GM20431 (cell line): ENCODE data around the gene SELENOO.

Experiments used
- in situ Hi-C: fragments of 300-500 bp; cut with MseI, MboI; formaldehyde crosslinking; loops from one replicate; pipeline ENCODE4 v1.15.0; 2020; ENCODE audit warnings: low sequenced_read_pairs; ENCODE audit not compliant: unreplicated experiment

Gene SELENOO

GRCh38 chr22:50249341-50250248 is 48.8 kb downstream of the SELENOO start:
- in situ Hi-C loops, result no loop called here

DNA sequence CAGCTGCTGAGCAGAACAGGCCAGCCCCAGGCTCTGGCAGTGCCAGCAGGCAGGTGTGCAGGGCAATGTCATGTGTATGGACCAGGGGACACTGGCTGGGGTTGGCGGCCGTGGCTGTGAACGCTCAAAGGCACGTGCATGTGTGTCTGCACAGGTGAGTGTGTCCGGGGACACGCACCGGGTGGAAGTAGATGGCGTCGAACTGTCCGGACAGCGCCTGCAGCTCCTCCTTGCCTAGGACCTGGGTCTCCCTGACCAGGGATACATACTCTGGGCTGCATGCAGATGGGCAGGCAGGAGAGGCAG is 49.4 kb downstream of the SELENOO start:
- in situ Hi-C loops, result no loop called here

- in situ Hi-C loops, result no loop called here
Measured at GRCh38 chr22:50250555-50251476, 50.0 kb downstream of the SELENOO start, which contains the start of gene HDAC10. HDAC10 (minus strand) TSS chr22:50251265; CDS start chr22:50251032, 233 bp downstream.

DNA sequence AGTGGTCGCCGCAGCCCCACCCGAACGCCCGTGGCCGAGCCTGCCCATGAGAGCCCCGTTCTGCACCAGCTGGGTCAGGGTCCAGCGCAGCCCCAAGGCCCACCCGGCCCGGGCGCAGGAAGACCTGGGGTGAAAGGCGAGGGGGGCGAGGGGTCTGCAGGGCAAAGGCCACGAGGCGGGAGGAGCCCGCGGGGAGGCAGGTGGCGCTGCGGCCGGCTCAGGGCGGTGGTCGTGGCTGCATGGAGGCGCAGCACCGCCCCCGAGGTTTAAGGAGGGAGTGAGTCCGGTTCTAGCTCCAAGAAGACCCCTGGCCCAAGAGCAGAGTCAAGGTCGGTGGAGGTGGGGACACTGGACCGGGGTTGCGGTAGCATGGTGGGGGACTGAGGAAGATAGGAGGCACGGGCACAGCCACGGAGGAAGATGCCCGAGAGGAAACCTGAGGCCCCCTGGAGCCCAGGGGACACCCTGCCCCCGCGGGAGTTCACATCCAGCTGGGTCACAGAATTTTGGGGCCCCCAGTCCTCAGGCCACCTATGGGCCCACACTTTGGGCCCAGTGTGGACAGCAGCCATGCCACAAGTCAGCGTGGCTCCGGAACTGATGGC is 50.8 kb downstream of the SELENOO start:
- in situ Hi-C loops, result no loop called here

DNA sequence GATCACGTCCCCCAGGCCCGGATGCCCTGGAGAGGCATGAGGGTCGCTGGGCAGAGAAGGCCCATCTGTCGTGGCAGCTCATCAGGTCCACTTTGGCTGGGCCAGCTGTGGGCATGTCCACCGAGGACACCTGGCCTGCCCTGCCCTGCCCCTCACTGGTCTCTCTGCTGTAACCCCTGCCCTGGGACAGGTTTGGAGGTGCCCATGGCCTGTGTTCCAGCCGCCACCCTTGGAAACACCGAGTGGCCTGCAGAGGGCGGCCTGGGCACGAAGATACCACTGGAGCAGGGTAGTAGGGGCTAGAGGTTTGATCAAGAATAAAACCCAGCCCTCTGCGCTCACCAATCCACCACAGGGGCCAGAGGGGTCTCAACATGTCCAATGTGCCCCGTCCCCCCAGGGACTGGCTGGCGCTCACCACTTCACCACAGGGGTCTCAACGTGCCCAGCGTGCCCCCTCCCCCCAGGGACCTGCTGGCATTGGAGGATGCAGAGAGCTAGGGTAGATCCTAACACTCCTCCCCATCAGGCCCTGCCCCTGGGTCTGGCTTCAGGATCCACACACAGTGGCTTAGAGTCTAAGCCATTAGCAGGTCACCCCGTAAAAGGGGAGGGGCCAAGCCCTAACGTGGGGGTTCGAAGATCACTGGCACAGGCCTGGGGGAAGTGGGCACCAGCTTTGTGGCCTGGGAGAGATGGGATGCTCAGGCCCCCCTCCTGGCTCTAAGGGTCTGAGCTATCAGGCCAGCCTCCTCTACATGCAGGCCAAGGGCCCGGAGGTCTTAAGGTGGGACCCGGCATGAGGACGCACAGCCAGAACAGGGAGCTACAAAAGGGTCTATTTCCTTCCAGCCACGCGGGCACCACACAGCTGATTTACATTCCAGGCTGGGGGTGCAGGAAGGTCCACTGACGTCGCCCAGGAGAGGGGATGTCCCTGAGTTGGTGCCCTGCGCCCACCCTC is 51.6 kb downstream of the SELENOO start:
- in situ Hi-C loops, result no loop called here

DNA sequence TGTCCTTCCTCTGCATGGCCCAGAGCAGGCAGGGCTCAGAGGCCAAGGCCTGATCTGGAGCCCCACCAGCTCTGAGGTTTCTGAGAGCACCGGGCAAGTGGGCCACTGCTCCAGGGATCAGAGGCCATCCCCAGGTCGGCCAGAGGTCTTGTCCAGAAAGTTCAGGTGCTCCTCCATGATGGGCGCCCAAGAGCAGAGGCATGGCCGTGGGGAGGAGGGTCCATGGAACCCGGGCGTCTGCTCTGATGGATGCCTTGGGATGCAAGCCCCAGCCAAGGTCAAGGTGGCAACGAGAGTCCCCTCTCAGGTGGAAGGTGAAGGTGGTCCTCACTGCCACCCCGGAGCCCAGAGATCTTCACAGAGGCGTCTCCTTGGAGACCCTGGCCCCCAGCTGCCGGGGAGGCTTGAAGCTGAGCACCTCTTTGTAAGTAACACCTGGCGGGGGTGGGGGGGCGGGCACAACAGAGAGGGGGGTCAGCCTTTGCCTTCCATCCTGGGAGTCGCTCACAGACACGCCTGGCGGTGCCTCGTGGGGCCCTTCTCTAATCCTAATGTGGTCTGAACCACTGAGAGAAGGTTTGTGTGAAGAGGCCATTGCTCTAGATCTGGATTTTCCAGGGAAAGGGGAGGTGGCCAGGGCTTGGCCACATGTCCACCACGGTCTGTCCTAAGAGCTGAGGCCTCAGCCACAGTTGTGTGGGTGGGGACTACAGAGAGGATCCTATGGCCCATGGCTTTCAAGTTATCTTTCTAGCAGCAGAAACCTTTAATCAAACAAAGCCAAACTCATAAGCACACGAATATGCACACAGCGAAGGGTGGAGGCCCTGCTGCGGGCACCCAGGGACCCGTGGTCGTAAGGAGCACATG is 52.5 kb downstream of the SELENOO start:
- in situ Hi-C loops, result no loop called here

GRCh38 chr22:50253941-50254340 is 53.1 kb downstream of the SELENOO start:
- in situ Hi-C loops, result no loop called here

GRCh38 chr22:50255099-50255498 is 54.3 kb downstream of the SELENOO start:
- in situ Hi-C loops, result no loop called here

GRCh38 chr22:50255607-50256006 is 54.8 kb downstream of the SELENOO start:
- in situ Hi-C loops, result no loop called here

DNA sequence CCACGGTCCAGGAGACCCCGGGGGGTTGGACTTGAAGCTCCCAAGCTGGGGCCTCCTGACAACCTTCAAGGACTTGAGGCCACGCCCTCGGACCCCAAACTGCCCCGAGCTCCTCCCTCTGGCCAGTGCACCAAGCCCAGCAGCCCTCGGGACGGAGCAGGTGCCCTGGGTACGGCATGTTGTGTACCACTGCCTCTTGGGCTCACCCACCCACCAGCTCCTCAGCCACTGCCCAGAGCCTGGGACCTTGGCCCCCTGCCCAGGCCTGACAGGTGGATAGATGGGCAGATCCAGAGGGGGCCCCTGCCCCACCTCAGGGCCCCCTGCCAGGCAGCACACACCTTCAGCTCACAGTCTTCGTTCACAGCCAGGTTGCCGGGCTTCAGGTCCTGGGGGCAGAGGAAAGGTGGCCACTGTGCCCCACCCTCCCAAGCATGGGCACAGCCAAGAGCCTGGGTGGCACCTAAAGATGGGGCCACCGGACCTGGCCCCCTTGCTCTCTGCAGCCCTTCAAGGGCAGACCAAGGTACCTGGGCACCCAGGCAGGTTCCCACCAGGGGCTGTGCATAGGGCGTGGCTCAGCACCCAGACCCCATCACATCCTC is 55.5 kb downstream of the SELENOO start:
- in situ Hi-C loops, result no loop called here

- in situ Hi-C loops, result no loop called here
Measured at GRCh38 chr22:50257041-50257440, 56.2 kb downstream of the SELENOO start.

- in situ Hi-C loops, result no loop called here
Measured at GRCh38 chr22:50257451-50258360, 56.9 kb downstream of the SELENOO start.

DNA sequence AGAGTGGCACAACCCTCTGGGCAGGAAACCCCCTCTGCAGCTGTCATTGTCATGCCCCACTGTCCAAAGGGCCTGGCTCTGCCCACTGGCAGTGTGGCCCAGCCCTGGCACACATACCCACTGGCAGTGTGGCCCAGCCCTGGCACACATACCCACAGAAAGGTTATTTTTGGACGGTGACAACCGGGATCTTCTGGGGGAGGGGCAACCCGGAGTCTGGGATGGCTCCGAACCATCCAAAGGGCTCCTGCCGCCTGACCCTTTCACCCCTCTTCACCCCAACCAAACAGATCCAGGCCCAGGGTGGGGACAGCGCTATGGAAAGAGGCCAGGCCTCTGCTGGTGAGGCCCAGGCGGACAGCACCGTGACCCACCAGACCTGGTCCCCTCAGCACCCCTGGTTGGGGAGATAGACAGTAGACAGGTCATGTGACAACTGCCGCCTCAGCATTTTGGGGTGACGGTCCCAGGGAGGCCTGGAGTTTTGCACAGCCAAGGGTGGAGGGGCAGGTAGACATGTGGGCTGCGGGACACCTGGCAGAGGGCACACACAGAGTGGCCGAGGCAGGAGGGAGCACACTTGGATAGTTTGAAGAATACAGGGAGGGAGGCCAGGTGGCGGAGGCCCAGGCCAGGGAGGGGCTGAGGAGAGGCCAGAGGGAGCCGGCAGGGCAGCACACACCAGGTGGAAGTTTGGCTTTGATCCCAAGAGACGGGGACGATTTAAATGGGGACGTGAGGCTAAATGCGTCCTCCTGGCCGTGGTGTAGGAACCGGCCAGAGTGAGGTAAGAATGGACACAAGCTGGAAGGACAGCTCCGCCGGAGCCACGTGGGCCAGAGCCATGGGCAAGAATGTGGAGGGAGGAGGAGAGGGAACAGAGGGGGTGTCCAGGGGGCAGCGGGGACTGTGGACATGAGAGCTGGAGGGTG is 57.8 kb downstream of the SELENOO start:
- in situ Hi-C loops, result no loop called here

GRCh38 chr22:50259302-50259701 is 58.5 kb downstream of the SELENOO start:
- in situ Hi-C loops, result no loop called here

GRCh38 chr22:50260434-50260800 is 59.6 kb downstream of the SELENOO start:
- in situ Hi-C loops, result no loop called here
